Nephron (organoid): ENCODE data around the gene RAB33B.

Source experiments
- H3K27ac Mint-ChIP-seq, 3 experiments: 2 replicates each; pipeline ENCODE4 v1.8.0; 2020; ENCODE audit warnings: mixed read lengths in 3 of 3, mild to moderate bottlenecking in 2 of 3, moderate library complexity in 1 of 3
- H3K27me3 Mint-ChIP-seq: 2 replicates; pipeline ENCODE4 v1.8.0; 2021; ENCODE audit warnings: low read depth, mild to moderate bottlenecking, moderate library complexity, mixed read lengths
- H3K36me3 Mint-ChIP-seq: 2 replicates; pipeline ENCODE4 v1.8.0; 2020; ENCODE audit warnings: low read depth, mixed read lengths
- H3K4me1 Mint-ChIP-seq: 2 replicates; pipeline ENCODE4 v1.8.0; 2020; ENCODE audit warnings: mixed read lengths
- H3K4me3 Mint-ChIP-seq, 3 experiments: 2 replicates each; pipeline ENCODE4 v1.8.0; 2020; ENCODE audit warnings: mild to moderate bottlenecking in 3 of 3, mixed read lengths in 3 of 3, moderate library complexity in 2 of 3
- H3K9me3 Mint-ChIP-seq: 2 replicates; pipeline ENCODE4 v1.8.0; 2020; ENCODE audit warnings: mixed read lengths
- TF ChIP-seq, protein P1 (sequence below), 3 experiments: fragments of 200-600 bp; sonication (generic); IDR thresholded peaks; one replicate each; pipeline ENCODE4 v1.5.0; 2021; ENCODE audit warnings: antibody characterized with exemption in 3 of 3; ENCODE audit not compliant: unreplicated experiment in 3 of 3

RAB33B gene

GRCh38 chr4:139515531-139515958 lies 61.6 kb downstream of the RAB33B start:
- Mint-ChIP-seq H3K4me1 (peaks cover 22% of the 10 kb centered on the region), H3K9me3 (no peaks in the 10 kb centered on the region), H3K4me3 (no peak overlapping the region)

DNA sequence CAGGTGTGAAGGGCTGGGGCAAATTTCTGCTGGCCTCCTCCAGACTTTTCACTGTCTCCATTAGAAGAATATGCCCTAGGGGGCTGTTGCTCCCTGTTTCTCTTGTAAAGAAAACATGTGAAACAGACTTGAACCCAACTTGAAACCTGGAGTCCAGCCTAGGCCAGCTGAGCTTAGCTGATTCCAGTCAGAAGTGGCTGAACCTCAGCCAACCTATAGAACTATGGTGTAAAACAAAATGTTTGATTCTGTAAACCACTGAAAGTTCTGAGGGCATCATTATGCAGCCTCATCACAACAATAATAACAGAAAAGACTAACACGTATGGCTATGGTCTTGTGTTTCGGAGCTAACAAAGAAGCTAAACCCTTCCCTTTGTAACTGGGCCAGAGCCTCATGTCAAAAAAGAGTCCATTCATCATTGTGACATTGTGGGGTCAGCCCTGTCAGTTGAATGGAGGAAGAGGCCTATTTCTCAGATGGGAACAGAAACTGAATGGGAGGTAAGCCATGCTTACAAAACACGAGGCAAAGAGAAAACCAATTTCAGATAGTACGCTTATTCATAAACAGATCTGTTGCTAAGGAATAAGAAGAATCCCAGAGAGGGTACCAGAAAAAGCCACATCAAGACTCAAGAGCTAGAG lies 68.0 kb downstream of the RAB33B start:
- Mint-ChIP-seq H3K4me3 (no peak overlapping the region), H3K36me3 (peaks cover 65% of the 10 kb centered on the region), H3K27me3 (no peaks in the 10 kb centered on the region), H3K4me1 (peaks cover 21% of the 10 kb centered on the region), H3K9me3 (no peaks in the 10 kb centered on the region), H3K27ac (no peak overlapping the region)
- TF ChIP-seq, protein P1, sequence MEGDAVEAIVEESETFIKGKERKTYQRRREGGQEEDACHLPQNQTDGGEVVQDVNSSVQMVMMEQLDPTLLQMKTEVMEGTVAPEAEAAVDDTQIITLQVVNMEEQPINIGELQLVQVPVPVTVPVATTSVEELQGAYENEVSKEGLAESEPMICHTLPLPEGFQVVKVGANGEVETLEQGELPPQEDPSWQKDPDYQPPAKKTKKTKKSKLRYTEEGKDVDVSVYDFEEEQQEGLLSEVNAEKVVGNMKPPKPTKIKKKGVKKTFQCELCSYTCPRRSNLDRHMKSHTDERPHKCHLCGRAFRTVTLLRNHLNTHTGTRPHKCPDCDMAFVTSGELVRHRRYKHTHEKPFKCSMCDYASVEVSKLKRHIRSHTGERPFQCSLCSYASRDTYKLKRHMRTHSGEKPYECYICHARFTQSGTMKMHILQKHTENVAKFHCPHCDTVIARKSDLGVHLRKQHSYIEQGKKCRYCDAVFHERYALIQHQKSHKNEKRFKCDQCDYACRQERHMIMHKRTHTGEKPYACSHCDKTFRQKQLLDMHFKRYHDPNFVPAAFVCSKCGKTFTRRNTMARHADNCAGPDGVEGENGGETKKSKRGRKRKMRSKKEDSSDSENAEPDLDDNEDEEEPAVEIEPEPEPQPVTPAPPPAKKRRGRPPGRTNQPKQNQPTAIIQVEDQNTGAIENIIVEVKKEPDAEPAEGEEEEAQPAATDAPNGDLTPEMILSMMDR (IDR thresholded peaks at IDR 0.05; ENCODE audit: unreplicated experiment in 3 of 3): no peak

More at GRCh38 chr4:139515531-139515958, 61.6 kb downstream of the RAB33B start:
- Mint-ChIP-seq H3K36me3 (peaks cover 72% of the 10 kb centered on the region), H3K27me3 (no peaks in the 10 kb centered on the region), H3K27ac (peak overlapping the region in 2 of 3 experiments; percentile 28 to 36)
- TF ChIP-seq, protein P1 (IDR thresholded peaks at IDR 0.05; ENCODE audit: unreplicated experiment in 3 of 3): no peak

- H3K36me3 Mint-ChIP-seq: peaks cover 60% of the 10 kb centered on the region
- no peaks in the 10 kb centered on the region for H3K9me3 Mint-ChIP-seq
Observed at GRCh38 chr4:139522457-139522856, 68.5 kb downstream of the RAB33B start.

GRCh38 chr4:139523076-139523475 lies 69.2 kb downstream of the RAB33B start:
- no peak overlapping the region for H3K4me3 Mint-ChIP-seq

More at GRCh38 chr4:139522457-139522856, 68.5 kb downstream of the RAB33B start:
- Mint-ChIP-seq H3K27ac (no peak overlapping the region), H3K4me1 (peaks cover 21% of the 10 kb centered on the region), H3K4me3 (no peak overlapping the region), H3K27me3 (no peaks in the 10 kb centered on the region)
- TF ChIP-seq, protein P1 (IDR thresholded peaks at IDR 0.05; ENCODE audit: unreplicated experiment in 3 of 3): no peak

DNA sequence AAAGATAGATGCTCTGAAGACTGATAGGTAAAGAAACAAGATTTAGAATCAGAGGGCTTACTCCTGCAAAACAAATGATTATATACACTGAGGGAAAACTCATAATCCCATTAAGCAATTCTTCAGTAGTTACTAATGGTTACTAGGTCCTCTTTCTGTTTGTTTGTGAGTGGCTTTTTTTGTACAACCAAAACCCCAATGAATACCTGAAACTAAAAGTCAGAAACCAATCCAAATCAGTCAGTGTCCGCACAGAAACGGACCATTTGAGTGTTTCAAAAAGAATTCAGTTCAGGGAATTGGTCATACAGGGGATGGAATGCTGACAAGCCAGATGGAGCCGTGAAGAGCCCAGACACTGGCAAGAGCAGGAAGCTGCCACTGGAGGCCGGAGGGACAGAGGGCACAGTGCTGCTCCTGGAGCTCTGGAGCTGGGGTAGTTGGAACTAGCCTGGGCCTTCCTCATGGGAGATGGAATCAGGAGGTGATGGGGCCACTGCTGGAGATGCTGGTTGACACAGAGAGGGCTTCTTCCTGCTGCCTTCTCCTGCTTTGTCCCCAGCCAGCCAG lies 70.2 kb downstream of the RAB33B start:
- H3K27me3 Mint-ChIP-seq: no peaks in the 10 kb centered on the region
- peaks cover 57% of the 10 kb centered on the region for H3K36me3 Mint-ChIP-seq
- H3K4me3 Mint-ChIP-seq: no peak overlapping the region
- no peaks in the 10 kb centered on the region for H3K9me3 Mint-ChIP-seq
- TF ChIP-seq, protein P1 (IDR thresholded peaks at IDR 0.05; ENCODE audit: unreplicated experiment in 3 of 3): no peak
- peak overlapping the region in 1 of 3 experiments; percentile 6 for H3K27ac Mint-ChIP-seq
- H3K4me1 Mint-ChIP-seq: peaks cover 31% of the 10 kb centered on the region

More at GRCh38 chr4:139523076-139523475, 69.2 kb downstream of the RAB33B start:
- H3K36me3 Mint-ChIP-seq: peaks cover 59% of the 10 kb centered on the region
- H3K9me3 Mint-ChIP-seq: no peaks in the 10 kb centered on the region
- H3K4me1 Mint-ChIP-seq: peaks cover 21% of the 10 kb centered on the region
- H3K27ac Mint-ChIP-seq: no peak overlapping the region
- TF ChIP-seq, protein P1 (IDR thresholded peaks at IDR 0.05; ENCODE audit: unreplicated experiment in 3 of 3): no peak
- no peaks in the 10 kb centered on the region for H3K27me3 Mint-ChIP-seq
